ENCODE measurements around the gene ENOX2.

The ENOX2 gene

DNA sequence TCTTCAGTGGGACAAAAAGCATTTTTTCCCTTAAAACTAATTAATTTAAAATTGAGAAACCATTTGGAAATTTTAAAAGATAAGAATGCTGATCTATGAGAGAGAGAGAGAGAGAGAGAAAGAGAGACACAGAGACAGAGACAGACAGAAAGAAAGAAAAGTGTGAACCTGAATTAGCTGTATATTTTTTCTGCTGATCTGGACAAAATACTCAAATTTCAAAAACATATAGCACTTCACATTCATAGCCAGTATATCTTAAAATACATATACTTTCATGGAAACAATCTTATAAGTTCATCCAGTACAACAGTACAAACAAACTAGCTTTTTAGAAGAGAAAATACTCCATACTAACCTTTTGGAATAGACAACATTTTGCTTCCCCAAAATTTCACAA is 18.4 kb downstream of the ENOX2 start:
- DNase-seq: no peak

DNA sequence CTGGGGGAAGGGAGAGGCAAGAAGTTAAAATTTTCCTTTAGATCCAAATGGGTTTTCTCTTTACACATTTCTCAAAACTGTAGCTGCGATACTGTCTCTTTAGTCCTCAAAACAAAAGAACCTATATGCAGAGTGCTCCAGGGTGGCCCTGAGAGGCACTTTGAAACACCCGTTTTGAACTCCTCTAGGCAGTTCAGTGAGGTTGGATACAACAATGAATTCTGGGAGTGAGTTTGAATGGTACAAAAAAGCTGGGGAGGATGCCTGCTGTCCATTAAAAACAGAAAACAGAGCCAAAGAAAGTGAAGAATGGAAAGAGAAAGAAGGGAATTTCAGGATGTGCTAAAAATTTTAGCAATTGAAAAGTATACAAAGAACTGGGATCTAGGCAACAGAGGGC is 23.1 kb downstream of the ENOX2 start:
- no peak for DNase-seq

DNA sequence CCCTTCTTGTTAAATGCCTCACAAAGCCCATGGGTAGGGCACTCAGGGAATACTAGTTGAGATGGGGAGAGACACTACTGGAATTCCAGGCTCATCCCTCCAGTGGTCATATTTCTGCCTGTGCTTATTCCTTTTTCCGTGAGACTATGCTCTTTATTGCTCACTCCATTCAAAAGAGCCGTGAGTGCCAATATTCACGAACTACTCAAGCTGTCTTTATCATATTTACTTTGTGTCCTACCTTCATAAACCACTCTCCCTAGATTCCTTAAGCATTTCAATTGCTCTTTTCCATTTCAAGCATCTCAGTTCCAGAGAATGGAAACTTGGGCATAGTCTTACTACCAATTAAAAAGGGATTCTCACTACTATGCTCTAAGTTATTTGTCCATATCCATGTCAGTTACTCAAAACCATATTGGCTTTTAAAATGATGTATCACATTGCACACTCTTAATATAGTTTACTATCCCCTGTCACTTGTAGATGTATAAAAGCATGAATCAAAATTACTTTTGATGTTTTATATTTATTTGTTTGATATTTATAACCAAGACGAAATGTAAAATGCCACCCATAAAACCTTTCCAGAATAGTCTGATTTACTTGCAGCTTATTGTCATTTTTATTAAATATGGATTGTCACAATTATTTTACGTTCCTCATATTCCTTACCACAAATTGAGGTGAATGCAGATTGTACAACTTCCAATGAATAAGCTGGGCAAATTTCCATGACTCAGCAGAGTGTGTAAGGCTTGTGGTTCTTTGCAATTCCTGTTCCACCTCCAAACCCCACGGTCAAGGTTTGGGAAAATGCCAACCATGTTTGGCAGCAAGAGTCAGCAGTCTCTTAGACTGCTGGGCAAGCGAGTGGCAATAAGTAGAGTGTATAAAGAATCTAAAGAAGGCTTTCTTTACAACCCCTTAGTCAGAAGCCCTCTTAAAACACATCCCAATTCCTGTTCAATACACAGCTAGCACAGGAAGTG is 24.4 kb downstream of the ENOX2 start:
- DNase-seq: no peak

DNA sequence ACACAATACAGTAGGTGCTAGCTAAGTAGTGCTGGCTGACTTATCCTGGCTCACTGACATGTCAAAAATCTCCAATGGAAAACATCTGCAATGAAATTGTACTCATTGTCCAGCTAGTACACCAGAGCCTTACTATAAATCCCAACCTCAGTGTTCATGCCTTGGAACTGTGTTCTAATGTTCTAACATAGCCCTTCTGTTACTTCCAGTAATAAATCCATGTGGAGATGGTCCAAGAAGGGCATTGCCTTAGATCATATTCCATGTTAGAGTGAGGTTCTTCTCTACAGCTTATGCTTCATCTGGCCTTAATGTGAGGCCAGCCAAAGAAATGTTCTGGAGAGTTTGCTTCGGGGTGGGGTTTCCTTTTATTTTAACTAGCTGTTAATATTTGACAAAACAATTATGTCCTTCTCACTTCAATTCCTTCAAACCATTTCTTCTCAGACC is 25.1 kb downstream of the ENOX2 start:
- no peak for DNase-seq

DNA sequence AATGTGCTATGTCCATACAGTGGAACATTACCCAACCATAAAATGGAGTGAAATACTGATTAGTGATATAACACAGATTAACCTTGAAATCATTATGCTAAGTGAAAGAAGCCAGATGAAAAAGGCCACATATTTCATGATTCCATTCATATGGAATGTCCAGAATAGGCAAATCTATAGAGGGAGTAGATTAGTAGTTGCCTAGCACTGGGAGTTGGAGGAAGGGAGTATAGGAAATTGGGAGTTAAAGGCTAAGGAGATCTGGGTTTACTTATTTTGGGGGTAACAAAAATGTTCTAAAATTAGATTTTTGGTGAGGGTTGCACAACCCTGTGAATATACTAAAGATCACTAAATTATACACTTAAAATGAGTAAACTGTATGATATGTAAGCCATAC is 26.8 kb downstream of the ENOX2 start:
- DNase-seq: no peak

DNA sequence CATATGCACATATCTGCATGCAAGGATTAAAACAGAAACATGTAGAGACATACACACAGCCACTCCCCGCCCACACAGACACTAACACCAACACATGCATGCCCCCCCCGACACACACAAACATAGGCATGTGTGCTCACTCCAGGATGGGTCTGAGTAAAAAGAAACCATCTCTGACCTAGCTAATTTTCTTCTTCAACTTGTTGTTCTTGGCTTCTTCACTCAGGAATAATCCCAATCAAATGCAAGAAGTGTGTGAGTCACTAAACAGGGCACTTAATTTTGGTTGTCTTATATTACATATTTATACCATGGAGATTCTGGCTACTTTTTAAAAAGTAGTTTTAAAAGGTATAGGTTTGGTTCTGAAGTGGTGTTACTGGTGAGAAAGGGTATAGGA is 28.3 kb downstream of the ENOX2 start:
- DNase-seq: no peak

DNA sequence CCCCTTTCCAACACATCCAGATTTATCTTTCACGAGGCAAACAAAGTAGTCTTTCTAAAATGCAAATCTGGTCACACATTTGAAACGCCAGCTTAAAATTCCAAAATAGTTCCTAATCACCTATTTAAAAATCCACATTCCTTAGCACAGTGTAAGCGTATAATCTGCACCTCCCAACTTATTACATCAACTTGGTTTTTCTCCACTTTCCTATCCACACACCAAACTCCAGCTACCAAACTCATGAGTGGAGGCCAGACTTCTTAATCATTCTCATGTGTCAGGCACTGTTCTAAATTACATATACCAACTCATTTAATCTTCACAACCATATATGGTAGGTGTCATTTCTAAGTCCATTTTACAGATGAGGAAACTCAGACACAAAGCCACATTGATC is 33.8 kb downstream of the ENOX2 start:
- DNase-seq: no peak

DNA sequence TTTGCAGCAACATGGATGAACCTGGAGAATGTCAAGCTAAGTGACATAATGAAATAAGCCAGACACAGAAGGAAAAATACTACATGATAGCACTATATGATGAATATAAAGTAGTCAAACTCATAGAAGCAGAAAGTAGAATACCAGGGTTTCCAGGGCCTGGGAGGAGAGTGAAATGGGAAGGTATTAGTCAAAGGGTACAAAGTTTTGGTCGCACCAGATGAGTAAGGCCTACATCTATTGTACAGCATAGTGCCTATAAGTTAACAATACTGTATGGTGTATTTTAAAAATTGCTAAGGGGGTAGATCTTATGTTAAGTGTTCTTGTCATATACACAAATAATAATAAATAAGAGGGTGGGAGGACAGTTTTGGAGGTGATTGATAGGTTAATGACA is 41.5 kb downstream of the ENOX2 start:
- DNase-seq: no peak

DNA sequence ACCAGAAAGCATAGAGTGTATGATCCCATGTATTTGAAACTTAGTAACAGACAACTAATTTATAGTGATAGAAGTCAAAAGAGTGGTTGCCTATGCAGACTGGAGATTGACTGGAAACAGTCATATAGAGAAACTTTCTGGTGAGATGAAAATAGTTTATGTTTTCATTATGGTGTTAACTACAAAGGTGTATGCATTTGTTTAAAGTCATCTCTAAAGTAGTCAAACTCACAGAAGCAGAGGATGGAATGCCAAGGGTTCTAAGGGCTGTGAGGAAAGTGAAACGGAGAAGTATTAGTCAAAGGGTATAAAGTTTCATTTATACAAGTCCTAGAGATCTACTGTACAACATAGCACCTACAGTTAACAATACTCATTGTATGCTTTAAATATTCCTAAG is 45.8 kb downstream of the ENOX2 start:
- DNase-seq: no peak

DNA sequence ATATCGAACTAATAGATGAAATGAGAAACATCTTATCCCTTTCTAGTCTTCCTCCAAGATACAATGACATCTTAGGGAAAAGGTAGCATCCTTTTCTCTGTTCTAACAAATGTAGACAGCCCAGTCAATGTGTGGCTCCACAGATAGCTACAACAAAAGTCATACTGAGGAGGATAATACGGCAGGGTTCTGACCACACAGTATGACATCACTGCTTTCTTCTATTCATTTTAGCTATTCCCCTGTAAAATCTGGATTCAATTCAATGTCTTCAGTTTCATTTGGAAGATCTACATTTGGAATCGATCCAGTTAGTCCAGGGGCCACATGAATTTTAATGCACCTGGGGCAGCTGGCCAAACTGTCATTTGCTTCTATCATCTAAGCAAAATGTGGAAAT is 51.4 kb downstream of the ENOX2 start:
- DNase-seq: no peak

DNA sequence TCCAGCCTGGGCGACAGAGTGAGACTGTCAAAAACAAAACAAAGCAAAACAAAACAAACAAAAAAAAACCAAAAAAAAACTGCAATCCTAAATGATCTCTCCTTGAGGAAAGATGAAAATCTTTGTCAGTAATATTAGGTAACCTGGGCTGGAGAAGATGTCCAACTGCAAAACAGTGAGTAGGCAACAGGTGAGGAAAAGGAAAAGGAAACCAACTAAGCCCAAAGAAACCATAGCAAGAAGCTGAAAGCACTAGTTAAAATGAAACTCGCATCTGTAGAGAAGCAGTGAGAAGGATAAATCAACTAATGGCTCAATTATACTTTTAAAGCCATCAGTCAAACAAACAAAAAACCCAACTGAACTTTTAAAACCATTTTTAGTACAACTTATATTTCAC is 54.2 kb downstream of the ENOX2 start:
- no peak for DNase-seq

DNA sequence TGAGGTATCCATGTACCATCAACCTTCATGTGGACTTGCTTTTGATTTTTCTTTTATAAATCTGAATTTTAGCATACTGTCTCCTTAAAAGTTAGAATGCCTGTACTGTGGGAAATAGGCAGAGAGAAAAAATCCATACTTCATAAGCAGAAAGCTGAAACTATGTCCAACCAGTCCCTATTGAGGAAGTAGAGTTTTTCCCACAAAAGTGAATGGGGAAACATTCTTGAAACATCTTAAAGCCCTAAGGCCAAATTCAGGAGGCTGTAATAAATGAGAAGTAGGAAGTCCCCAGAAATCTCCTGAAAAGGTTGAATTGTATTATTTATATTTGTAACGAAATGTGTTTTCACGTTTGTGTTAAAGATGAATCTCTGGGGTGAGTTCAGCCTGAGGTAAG is 56.3 kb downstream of the ENOX2 start:
- DNase-seq: no peak

DNA sequence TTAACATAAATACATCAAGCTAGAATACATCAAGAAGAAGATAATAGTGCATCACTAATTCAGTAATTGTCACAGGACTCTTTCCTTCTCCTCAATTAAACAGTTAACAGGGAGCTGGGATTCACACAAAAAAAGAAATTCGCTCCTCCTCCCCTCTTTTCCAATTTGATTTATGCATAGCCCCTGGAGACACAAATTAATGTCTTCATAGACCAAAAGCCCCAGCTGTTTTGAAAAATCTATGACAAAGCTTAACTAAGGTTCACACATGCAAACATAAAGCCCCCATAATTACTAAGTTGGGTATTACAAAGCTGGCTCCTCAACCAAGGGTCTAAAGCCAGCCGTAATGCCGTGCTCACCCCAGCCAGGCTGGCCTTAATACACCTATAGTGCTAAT is 61.2 kb downstream of the ENOX2 start:
- no peak for DNase-seq

DNA sequence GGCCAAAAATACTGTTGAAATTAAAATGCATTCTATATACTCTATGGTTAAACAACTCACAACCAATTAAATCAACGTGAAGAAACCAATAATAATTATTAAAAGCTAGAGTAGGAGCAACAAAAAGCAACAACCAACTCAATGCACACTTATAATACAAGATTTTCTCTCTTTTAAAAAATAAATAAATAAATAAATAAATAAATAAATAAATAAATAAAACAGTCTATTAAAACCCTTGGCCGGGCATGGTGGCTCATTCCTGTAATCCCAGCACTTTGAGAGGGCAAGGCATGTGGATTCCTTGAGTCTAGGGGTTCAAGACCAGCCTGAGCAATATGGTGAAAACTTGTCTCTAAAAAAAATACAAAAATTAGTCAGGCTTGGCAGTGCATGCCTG is 62.7 kb downstream of the ENOX2 start:
- DNase-seq: no peak

DNA sequence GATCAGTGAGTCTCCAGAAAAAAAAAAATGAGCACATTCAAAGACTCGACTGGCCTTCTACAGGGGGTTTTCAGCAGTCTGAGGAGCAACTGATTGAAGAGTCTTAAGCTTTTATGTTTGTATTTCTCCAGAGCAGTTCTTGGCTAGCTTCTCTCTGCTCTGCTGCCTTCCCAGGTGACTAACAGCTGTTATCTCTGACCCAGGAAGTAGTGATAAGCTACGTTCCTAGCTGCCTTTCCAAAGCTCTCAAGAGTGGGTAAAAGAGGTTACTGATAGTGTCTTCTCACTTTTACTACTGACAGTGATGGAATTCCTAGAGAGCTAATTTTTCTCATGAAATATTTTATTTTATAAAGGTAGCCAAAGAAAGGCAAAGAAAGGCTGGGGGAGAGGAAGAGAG is 66.6 kb downstream of the ENOX2 start:
- no peak for DNase-seq

DNA sequence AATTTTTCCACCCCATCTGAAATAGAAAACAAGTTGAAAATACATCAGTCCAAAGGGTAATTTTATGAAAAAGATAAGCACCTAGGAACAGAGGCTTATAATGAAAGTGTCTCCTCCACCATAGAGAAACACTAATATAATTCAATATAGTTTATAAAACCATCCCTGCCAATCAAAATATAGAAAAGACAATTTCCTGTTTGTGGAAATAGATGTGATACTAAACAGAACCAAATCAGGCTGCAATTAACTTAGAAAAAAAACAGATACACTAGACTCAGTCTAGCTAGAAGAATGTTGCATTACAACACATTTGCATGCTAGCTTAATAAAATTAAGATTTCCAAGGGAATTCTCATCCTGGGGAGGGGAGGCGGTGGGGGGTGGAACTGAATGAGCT is 68.2 kb downstream of the ENOX2 start:
- no peak for DNase-seq

DNA sequence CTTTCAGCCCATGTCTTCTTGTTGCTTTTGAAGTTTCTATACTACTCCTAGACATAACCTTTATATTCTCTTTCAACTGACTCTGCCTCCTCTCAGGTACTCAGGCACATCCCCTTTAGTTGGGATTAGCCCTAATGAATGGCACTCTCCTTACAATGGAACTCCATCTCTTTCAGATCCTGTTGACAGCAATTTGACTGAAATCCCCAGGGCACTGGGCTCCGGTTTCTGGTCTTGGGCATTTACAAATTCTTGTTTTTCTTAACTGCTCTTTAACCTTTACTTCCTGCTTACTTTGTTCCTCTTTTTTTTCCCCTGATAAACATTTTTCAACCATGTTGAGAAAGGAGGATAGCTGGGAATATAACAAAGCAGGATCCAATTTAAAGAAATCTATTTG is 68.9 kb downstream of the ENOX2 start:
- no peak for DNase-seq

DNA sequence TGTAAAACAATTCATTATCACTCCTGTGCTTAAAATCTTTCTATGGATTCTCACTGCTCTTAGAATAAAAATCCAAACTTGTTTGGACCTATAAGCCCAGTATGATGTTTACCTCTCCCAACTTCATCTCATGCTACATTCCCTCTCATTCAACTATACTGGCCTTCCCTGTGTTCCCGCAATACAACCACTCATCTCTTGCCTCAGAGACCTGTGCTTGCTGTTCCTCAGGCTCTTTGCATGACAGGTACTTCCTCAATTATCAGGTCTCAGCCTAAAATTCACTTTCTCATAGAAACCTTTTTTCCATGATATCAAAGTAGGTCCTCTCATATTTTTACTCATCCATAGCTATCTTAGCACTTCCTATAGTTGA is 71.7 kb downstream of the ENOX2 start:
- DNase-seq: no peak

DNA sequence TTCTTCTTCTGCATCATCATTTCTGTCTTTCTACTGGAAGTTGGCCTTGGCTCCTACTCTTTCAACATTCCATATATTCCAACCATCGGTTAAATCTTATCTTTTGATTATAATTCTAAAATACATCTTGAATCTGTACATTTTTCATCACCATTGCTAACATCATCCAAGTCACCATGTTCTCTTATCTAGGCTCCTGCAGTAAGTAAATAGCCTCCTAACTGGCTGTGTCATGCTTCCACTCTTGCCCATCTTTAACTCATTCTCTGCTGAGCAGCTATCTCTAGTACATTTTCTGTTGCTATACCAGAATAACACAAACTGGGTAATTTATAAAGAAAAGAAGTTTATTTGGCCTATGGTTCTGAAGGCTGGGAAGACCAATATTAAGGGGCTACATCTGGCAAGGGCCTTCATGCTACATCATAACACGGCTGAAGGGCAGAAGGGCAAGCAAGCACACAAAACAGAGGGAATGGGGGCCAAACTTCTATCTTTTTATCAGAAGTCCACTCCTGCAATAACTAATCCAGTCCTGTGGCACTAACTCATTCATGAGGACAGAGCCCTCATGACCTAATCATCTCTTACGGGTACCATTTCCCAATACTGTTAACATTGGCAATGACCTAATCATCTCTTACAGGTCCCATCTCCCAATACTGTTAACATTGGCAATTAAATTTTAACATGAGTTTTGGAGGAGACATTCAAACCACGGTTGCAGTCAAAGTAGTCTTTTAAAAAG is 72.2 kb downstream of the ENOX2 start:
- no peak for DNase-seq

DNA sequence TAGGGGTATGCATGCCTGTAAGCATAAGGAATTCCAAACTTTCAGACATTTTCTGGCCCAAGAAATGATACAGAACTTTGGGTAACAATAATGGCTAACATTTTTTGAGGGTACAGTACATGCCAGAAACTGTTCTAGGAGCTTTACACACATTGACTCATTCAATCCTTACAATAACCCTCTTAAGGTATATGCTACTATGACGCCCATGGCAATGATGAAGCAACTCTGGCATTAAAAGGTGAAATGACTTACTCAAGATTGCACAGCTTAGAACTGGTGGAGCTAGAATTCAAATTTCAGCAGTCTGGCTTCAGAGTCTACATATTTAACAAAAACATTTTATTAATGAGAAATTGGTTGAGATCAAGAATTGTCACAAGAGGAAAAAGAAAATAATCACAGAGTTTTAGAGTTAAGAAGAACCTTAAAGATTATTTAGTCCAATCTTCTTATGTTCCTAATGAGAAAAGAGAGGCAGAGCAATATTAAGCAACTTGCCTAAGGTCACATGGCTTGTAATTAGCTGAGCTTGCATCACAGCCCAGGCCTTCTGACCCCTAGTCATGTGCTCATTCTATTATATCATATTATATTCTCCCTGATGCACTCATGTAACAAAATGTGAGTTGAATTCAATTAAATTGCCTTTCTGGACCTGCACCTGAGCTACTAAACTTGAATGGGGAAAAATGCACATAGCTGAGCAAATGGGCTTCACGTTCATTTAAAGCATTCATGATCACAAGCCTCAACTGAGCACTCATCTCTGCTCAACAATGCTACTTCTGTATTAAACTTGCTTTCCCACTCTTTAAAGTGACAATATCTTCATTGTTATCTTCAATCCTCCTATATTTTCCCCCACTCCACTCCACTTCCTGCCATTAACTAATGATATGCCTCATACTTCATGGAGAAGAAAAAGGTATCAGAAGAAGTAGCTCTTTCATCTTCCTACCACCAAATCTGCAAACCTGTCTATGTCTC is 73.2 kb downstream of the ENOX2 start:
- no peak for DNase-seq

DNA sequence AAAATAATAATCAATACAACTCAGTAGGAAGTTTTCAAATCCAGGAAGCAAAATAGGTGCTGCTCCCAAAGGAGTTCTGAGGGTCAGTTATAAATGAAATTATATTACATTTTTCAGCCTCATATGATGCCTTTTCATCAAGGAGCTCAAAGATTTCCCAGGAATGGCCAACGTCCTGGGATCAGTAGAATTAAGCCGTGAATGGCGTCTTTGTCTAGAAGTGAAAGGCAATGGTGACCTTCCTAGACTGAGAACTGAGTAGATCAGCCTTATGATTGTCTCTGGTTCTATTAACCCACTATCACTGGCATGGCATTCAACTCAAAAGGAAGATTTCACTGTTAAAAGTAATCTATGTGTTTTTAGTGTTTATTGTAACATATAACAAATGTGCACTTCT is 74.4 kb downstream of the ENOX2 start:
- DNase-seq: no peak

DNA sequence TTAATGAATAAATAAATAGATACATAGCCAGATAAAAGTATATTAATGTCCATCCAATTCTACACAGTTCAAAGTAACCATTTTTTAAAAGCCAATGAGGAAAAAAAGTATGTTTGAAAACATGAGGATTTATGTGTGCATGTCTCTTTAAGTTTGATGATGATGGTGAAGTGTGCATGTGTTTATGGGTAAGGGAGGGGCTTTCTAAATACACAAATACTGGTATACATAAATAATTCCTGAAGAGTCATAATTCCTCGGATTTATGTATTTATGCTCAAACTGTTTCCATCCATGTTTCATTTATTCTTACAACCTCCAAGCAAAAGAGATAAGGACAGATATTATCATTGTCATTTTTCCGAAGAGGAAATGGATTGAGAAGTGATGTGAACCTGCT is 75.4 kb downstream of the ENOX2 start:
- DNase-seq: no peak

DNA sequence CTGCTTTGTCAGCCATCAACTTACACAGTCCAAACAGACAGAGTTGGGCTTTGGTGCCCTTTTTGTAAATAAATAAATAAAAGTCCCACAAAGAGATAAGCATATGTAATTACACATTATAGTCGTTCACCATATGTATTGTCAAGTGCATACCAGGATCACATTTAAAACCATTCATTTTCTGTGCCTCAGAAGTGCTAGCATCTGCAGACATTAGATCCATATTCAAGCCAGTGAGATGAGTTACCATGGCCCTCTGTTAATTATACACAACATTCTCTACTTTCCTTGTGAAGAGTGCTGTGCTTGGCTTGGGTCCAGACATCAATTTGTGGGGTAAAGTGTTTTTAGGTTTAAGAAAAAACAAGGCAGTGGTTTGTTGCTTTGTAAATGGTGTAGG is 76.8 kb downstream of the ENOX2 start:
- DNase-seq: no peak

All from CD4-positive, alpha-beta T cell treated with Interleukin-4 for 1 hour (primary cell).